NCI-H1436 treated with DMSO at 0.1 percent for 48 hours (cell line): ENCODE results near the gene HMGN5.

ENCODE experiments used
- DNase-seq: peaks from one replicate; lab custom pipeline; 2025; lab: John Stamatoyannopoulos, UW

Gene HMGN5, protein sequence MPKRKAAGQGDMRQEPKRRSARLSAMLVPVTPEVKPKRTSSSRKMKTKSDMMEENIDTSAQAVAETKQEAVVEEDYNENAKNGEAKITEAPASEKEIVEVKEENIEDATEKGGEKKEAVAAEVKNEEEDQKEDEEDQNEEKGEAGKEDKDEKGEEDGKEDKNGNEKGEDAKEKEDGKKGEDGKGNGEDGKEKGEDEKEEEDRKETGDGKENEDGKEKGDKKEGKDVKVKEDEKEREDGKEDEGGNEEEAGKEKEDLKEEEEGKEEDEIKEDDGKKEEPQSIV

DNA sequence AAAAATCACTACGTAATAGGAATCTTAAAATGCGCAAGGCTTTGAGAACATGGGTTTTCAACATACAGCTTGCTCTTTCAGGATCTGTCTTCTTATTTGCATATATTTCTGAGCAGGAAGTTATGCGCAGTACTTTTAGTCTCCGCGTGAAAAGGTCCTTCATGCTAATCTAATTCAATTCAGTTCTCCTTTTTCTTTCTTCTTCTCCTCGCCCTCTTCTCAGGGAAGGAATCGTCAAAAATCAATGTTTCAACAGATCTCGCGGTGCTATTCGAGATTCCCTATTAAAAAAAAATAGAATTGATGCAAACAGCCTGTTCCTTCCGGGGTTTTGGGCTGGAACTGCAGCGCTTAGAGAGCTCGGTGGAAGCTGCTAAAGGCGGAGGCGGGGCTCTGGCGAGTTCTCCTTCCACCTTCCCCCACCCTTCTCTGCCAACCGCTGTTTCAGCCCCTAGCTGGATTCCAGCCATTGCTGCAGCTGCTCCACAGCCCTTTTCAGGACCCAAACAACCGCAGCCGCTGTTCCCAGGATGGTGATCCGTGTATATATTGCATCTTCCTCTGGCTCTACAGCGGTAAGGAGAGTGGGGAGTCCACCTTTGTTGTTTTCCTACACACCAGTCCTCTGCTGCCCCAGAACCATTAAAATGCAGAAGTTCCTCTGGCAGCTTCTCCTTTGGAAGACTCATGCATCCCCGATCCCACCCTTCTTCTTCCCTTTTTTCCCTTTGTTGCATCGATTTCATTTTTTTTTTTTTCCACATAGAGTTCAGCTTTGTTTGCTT, at the start of gene HMGN5, which contains the start of gene SH3BGRL:
HMGN5 (minus strand) TSS at position 243 of the 785 bp plus-strand sequence. CDS start 80,364 bp downstream, outside the sequence.
SH3BGRL (plus strand) TSS at position 432 of the 785 bp plus-strand sequence; CDS start at position 531, 99 bp downstream.
- no peak for DNase-seq

DNA sequence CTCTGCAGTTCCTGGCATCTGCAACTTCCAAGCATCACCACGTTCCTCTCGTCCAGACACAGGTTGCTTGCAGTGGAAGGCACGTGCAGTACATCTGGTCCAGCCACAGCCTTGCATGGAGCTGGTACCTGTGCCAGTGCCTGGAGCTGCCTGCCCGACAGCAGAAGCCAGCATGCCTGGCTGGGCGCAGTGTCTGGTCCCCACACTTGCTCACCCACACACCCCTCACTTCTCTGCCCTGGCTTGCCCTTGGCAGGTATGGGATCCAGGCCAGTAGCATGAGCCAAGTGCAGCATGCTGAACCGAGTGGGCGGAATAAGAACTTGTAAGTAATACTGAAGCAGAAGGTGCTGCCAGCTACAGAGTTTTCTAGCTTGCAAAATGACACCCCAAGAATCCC, 40.0 kb upstream of the HMGN5 start:
- DNase-seq, result no peak

DNA sequence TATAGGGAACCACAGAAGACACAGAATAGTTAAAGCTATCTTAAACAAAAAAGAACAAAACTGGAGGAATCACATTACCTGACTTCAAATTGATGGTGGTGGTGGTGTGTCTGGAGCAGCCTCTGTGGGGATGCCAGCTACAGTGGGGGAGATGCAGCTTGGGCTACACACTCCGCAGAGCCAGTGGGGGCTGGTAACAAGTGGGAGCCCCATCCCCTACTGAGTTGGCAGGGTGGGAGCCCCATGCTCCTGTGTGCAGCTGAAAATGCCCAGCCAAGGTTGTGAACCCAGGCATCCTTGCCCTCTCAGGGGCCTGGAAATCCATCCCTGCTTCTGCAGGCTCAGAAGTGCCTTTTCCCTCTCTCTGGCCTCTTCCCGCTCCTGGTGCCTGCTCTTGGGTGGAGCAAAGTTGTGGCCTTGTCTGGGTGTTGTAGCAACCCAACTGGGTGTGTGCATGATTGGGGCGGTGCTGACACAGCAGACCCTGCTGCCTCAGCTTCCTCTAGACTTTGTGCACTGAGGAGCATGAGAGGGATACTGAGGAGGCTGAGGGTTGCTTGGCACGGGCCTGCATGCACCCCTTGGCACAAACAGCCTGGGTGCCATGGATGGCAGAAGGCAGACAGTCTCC, 39.1 kb upstream of the HMGN5 start:
- no peak for DNase-seq

DNA sequence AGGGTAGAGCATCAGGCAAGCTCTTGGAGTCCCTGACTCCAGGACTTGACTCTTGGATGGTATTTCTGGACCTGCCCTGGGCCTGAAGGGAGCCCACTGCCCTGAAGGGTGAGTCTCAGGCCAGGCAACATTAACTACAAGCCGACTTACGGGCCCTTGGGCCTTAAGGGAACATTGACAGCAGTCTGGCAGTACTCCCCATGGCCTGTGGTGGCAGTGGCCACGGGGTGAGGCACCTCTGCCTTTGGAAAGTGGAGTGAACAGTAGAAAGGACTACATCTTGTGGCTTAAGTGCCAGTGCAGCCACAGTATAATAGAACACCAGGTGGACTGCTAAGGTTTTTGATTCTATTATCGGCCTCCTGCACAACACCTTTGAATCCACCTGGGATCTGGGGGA, 36.5 kb upstream of the HMGN5 start:
- DNase-seq, result no peak

DNA sequence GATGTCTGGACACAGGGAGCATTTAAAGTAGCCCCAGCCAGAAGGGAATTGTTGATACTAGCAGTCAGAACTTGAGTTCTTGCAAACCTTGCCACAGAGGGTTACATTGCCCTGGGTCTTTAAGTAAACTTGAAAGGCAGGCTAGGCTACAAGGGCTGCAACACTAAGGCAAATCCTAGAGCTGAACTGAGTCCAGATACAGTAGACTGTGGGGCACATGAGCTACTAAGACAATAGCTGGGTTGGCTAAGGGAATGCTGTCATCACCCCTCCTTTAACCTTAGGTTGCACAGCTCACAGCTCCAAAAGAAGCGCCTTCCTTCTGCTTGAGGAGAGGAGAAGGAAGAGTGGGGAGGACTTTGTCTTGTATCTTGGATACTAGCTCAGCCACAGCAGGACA, 35.8 kb upstream of the HMGN5 start:
- DNase-seq, result no peak

DNA sequence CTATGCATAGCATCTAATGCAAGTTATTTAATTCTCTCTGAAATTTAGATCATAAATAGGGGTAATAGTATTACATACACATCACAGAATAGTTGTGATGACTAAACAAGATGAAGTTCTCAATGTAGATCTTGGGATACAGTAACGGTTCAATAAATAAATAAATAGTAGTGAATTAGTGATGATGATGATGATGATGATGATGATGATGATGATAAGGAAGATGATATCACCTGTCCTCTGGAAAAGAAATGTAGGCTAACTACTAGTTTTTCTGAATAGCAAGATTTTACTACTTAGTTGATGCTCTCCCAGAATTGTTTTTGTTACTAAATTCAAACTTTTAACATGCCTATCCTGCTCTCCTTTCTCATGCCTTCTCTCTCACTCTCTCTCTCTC, 30.5 kb upstream of the HMGN5 start:
- no peak for DNase-seq

DNA sequence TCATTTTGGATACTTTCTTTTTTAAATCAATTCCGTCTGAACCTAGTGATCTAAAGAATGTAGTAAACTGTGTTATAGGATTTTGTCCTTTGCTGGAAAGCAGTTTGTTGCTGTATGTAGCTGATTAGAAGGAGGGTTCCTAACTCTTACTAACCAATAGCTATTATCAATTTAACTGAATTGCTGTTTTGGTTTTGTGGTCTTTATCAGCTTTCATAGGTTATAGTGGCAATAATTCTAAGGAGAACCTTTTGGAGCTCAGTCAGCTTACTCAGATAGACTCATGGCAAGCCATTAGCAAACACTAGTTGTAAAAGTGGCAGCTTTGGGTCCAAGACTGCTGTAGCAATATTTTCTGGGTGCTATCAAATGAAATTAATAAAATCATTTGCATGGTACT, 29.8 kb upstream of the HMGN5 start:
- no peak for DNase-seq

DNA sequence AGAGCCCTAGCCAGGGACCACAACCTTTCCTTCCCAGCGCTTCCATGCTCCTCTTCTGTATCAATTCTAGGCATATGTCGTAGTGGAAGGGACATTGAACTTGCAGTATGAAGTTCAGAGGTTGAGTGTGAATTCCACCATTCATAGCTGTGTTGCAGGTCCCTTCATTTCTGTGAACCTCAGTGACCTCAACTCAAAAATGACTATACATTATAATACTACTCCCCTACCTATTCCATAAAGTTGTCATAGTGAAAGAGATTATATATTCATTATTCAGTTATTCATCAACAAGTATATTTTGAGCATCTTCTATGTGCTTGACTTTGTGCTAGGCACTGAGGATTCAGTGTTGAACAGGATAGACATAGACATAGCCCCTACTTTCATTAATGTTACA, 28.2 kb upstream of the HMGN5 start:
- no peak for DNase-seq

DNA sequence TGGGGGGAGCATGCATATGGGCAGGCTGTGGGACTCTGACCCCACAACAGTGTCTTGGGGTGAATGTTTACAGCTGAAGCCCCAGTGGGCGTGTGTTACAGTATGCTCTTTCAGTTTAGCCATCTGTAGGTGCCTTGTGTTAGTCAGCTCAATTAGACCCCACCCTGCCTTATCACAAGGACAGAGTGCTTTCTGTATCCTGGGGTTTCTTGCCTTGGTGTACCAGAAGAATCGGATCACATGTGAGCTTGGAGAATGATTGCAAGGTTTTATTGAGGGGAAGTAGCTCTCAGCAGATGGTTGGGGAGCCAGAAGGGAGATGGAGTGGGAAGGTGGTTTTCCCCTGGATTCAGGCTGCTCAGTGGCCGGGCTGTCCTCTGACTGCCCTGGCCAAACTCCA, 27.5 kb upstream of the HMGN5 start:
- DNase-seq, result no peak

DNA sequence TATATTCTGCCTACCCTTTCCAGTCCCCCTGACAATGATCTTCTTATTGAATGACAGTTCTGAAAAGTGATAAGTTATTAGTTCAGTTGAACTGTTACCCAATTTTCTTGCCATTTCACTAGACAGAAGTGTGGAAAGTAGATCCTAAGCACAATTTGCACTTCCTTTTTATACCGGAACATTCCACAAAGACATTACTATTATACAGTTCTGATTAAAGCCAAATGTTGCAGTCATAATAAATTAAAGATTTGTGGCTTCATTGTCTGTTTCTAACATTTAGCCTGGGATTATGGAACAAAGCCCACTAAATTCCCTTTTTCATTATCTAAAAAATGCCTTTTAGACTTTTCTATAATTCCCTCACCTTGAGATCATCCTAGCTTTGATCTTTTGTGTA, 14.0 kb upstream of the HMGN5 start:
- no peak for DNase-seq

DNA sequence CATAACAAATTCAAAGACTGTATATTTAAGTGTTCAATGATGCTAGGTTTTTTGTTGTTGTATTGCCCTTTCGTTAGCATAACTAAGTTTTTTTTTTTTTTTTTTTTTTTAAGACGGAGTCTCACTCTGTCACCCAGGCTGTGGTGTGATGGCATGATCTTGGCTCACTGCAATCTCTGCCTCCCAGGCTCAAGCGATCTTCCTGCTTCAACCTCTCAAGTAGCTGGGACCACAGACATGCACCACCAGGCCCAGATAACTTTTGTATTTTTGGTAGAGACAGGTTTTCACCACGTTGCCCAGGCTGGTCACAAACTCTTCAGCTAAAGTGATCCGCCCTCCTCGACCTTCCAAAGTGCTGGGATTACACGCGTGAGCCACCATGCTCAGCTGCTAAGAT, 7.2 kb upstream of the HMGN5 start:
- DNase-seq, result no peak

DNA sequence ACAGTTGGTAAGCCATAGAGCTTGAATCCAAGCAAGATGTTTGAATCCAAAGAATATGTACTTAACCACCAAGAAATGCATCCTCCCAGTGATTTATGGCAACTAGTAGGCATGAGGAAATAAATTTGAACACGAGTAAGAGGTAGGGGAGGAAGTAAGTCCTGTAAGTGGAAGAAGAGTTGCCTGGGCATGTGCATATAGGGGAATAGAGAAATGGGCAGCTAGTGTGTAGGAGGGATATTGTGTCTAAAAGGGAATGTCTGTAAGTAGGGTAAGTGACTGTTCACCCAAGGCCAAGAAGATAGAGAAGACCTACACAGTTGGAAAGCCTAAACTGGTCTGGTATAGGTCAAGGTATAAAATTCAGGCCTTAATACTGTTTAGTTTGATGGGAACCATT, 4.8 kb upstream of the HMGN5 start:
- no peak for DNase-seq

DNA sequence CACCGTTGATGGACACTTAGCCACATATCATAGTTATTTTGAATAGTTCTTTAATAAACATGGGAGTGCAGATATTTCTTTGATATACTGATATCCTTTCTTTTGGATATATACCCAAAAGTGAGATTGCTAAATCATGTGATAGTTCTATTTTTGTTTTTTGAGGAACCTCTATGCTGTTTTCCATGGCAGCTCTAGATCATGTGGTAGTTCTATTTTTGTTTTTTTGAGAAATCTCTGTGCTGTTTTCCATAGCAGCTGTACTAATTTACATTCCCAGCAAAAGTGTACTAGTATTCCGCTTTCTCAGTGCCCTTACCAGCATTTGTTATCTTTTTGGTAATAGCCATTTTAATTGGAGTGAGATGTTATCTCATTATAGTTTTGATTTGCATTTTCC, 3.8 kb upstream of the HMGN5 start:
- no peak for DNase-seq

DNA sequence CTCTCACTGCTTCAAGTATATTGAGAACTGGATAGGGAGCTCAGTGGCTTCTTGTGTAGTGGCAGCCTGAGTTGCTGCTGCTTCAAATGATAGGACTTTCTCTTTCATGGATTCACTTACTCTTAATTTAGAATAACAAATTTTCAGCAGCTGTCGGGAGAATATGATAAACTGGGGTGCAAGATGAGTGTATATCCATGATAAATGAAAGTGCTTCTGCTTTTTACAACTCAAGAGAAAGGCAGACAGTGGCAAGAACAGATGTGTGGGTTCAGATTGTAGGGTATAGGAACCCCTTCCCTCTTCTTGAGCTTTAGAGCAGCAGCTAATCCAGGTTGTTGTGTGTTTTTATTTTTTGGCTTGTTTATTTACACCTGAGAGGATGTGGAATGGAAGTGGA, 1.2 kb upstream of the HMGN5 start:
- DNase-seq, result no peak

DNA sequence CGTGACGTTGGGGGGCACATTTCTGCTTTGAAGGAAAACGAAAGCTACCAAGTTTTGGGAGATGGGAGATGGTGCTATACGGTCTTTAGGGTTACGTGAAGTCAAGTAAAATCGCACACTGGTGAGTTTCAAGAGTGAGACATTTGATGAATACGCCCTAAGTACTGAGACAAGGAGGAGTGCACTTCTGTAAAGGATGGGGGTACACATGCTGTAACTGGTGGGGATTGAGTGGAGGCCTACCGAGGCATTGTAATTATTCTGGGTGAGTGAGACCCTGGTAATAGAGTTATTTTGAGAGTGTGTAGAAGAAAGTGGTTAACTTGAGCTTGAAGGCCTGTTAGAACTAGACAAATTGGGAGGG, 725 bp upstream of the HMGN5 start:
- DNase-seq, result no peak

DNA sequence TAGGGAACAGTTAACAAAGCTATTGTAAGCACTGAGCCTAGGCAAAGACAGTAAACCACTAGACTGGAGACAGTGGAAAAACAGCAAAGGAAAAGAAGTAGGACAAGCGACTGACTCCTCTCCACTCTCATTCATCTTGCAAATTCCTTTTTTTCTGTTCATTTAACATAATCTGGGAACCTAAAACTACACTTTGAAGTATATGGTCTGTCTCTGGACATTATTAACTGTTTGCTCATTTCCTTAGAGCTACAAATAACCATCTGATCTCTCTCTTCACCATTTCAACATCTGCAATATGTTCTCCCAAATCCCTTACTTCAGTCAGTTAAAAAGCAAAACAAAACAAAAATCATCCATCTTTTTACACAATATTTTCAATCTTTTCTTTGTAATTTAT, 642 bp downstream of the HMGN5 start:
- DNase-seq, result no peak

DNA sequence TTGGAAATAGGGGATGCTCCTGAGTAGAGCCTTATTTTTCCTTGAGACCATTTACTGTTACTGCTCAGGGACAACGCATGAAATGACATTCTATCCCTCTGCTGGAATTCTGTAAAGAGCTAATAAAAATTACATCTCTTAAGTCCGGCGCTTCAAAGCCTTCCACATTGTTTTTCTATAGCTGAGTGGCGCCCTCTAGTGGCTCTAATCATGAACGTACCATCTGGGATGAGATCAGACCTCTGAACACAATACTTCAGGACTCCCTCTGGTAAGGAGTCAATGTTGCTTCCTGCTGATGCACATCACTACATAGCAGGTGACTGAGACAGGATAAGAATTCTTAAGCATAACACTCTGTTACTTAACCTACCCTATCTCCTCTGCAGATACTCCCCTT, 6.0 kb downstream of the HMGN5 start:
- no peak for DNase-seq

DNA sequence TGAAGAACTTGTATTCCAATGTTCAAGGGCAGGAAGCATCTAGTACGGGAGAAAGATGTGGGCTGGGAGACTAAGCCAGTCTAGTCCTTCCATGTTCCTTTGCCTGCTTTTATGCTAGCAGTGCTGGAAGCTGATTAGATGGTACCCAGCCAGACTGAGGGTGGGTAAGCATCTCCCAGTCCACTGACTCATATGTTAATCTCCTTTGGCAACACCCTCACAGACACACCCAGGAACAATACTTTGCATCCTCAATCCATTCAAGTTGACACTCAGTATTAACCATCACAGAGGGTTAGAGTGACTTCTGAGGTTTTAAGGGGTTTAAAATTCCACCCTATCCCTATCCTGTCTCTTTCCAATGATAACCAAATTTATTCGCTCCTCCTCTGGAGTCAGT, 6.5 kb downstream of the HMGN5 start:
- no peak for DNase-seq

DNA sequence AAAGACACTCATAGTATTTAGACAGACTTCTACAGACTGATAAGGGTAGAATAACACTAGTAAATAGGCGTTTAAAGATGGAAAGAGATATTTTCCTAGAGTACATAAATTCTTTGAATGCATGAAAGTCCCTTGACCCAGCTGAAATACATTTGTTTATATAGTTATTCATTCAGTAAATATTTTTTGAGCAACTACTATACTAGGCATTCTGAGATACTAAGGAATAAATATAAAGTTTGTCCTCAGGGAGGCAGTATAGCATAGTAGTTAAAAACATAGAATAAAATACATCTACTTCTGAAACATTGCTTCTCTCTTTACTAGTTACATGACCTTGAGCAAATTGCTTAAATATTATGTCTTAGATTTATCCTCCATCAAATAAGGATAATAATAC, 27.4 kb downstream of the HMGN5 start:
- no peak for DNase-seq

DNA sequence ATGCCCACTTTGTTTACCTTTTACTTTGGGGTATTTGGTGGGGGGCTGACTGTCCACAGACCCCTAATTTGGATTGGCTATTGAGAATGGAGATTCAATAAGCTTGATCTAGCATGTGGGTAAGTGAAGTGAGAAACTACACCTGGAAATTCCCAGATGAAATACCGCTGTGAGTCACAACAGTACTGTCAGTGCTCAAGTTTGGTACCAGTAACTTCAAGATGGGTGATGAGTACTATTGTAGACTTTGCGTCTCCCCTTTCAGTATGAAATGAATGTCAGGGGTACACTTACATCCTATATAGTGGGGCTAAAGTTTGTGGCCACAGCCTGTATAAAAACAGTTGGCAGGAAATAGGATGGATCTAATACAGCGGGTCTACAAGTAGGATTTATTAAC, 33.3 kb downstream of the HMGN5 start:
- DNase-seq, result no peak

DNA sequence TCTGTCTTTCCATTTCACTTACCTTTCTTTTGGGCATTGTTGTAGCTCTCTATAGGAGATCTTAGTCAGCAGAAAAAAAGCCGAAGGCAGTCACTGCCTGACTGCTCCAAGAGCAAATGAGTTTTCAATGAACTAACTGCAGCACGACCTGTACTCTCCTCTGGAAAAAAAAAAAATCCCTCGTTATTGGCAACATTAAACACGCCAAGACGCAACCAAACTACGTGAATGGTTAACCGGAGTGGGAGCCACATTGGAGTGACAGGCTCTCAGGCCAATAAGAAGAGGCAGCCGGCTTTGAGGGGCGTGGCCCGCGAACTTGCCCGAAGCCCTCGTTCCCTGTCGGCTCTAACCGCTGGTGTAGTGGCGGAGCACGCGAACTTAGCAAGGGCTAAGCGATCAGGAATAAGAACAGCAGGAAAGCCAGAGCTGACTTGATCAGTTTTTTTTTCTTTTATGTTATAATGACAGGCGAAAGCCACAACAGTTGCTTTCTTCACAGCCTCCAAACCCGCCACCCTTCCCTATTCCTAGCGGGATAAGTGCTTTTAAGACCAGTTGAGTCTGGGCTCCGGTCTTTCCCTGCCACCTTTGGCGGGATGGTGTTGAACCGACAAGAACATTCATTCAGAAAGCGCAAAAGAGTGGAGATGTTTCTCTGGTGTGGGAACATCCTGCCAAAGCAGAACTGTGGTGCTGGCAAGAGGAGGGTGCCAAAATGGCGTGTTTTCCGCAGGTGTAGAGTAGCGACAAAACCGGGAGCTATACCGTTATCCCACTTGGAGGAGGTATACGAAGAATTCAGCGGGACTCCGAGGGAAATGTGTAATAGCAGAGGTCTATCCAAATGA, 80.0 kb downstream of the HMGN5 start:
- DNase-seq, result no peak

DNA sequence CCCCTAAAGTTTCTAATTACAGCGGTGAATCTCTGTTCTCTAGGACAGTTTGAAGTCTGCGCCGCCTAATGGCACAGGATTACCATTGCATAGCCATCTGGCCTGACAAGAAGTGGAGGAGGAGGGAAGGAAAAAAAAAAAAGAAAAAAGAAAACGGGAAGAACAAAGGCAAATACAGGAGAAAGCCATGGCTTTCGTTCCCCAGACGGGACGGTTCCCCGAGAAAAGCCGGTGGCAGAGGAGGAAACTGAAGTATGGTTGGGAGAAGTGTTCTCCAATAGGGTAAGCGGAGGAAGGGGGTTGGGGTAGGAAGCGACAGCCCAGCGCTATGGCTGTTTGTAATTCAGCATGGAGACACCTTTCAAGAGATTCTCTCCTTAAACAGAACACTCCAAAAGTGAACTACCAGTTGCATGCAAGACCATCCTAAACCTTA, 80.8 kb downstream of the HMGN5 start:
- no peak for DNase-seq
